GM23338 (cell line): ENCODE data around the gene PLD1. TPM values are rescaled to one million over a fixed set of nuclear protein-coding genes. Genes with fewer than 3 reads are reported as not detected.

Experiments used
- ATAC-seq: fragments of 200-7000 bp; cut with Tn5 transposase; 3 replicates; pipeline ENCODE4 v1.9.1; 2020
- DNase-seq: peaks from one replicate; pipeline ENCODE4 v3.0.0-alpha.2; 2015; ENCODE audit warnings: low spot score
- H2AFZ ChIP-seq: fragments of 200-600 bp; sonication (generic); 2 replicates; pipeline ENCODE4 v1.8.0; 2016; ENCODE audit warnings: antibody characterized with exemption, mild to moderate bottlenecking, moderate library complexity
- H3F3A ChIP-seq: fragments of 200-600 bp; sonication (generic); replicated peaks from 2 replicates; pipeline ENCODE4 v1.8.0; 2017; ENCODE audit warnings: antibody characterized with exemption, mixed run types, low read depth
- H3K27ac ChIP-seq: fragments of 200-600 bp; sonication (generic); 2 replicates; pipeline ENCODE4 v1.6.1; 2016; ENCODE audit warnings: low read depth
- H3K27me3 ChIP-seq: fragments of 200-600 bp; sonication (generic); 2 replicates; pipeline ENCODE4 v1.8.0; 2016; ENCODE audit warnings: mild to moderate bottlenecking, mixed run types, moderate library complexity; ENCODE audit not compliant: insufficient read depth
- H3K36me3 ChIP-seq: fragments of 200-600 bp; sonication (generic); 2 replicates; pipeline ENCODE4 v1.8.0; 2016; ENCODE audit warnings: mild to moderate bottlenecking; ENCODE audit not compliant: insufficient read depth
- H3K4me1 ChIP-seq: fragments of 200-600 bp; sonication (generic); 2 replicates; pipeline ENCODE4 v1.8.0; 2016; ENCODE audit warnings: mild to moderate bottlenecking, moderate library complexity; ENCODE audit not compliant: insufficient read depth
- H3K4me2 ChIP-seq: fragments of 200-600 bp; sonication (generic); 2 replicates; pipeline ENCODE4 v1.7.1; 2017; ENCODE audit warnings: mixed run types
- H3K4me3 ChIP-seq: fragments of 200-600 bp; sonication (generic); 2 replicates; pipeline ENCODE4 v1.6.1; 2016; ENCODE audit warnings: mixed run types
- H3K79me2 ChIP-seq: fragments of 200-600 bp; sonication (generic); replicated peaks from 2 replicates; pipeline ENCODE4 v1.8.0; 2017; ENCODE audit warnings: mild to moderate bottlenecking; ENCODE audit not compliant: insufficient read depth
- H3K9me2 ChIP-seq: fragments of 200-600 bp; sonication (generic); 2 replicates; pipeline ENCODE4 v1.8.0; 2017; ENCODE audit not compliant: insufficient read depth
- H4K20me1 ChIP-seq: fragments of 200-600 bp; sonication (generic); replicated peaks from 2 replicates; pipeline ENCODE4 v1.8.0; 2017; ENCODE audit warnings: mild to moderate bottlenecking; ENCODE audit not compliant: insufficient read depth
- H3K27ac Mint-ChIP-seq: 2 replicates; pipeline ENCODE4 v1.8.0; 2020; ENCODE audit warnings: inconsistent platforms, mild to moderate bottlenecking, moderate library complexity, mixed read lengths
- H3K27me3 Mint-ChIP-seq: 3 replicates; pipeline ENCODE4 v1.8.0; 2022; ENCODE audit warnings: low read depth, mild to moderate bottlenecking, moderate library complexity, mixed read lengths, inconsistent platforms; ENCODE audit not compliant: insufficient read depth, poor library complexity
- H3K36me3 Mint-ChIP-seq: 3 replicates; pipeline ENCODE4 v1.8.0; 2021; ENCODE audit warnings: low read depth, mild to moderate bottlenecking, inconsistent platforms, moderate library complexity, mixed read lengths
- H3K4me1 Mint-ChIP-seq: 3 replicates; pipeline ENCODE4 v1.8.0; 2020; ENCODE audit warnings: mild to moderate bottlenecking, inconsistent platforms, mixed read lengths
- H3K4me3 Mint-ChIP-seq: 3 replicates; pipeline ENCODE4 v1.8.0; 2021; ENCODE audit warnings: moderate library complexity, mild to moderate bottlenecking, inconsistent platforms, mixed read lengths
- H3K9me3 Mint-ChIP-seq: 3 replicates; pipeline ENCODE4 v1.8.0; 2020; ENCODE audit warnings: moderate library complexity, mild to moderate bottlenecking, inconsistent platforms, mixed read lengths
- CREB1 ChIP-seq: fragments of 250-450 bp; sonication (Bioruptor Pico); IDR thresholded peaks from 2 replicates; pipeline ENCODE4 v1.5.0; 2020; ENCODE audit warnings: low read depth, mild to moderate bottlenecking, moderate library complexity
- EZH2 ChIP-seq: fragments of 200-600 bp; sonication (generic); IDR thresholded peaks from one replicate; pipeline ENCODE4 v1.8.0; 2017; ENCODE audit warnings: antibody characterized with exemption, mild to moderate bottlenecking, low read depth; ENCODE audit not compliant: unreplicated experiment
- EZH2phosphoT487 ChIP-seq: fragments of 200-600 bp; sonication (generic); IDR thresholded peaks from one replicate; pipeline ENCODE4 v1.8.1; 2018; ENCODE audit warnings: antibody characterized with exemption; ENCODE audit not compliant: unreplicated experiment
- JUNB ChIP-seq: IDR thresholded peaks from one replicate; pipeline ENCODE4 v1.6.1; 2016; ENCODE audit warnings: antibody characterized with exemption; ENCODE audit not compliant: unreplicated experiment
- NANOG ChIP-seq: IDR thresholded peaks from 2 replicates; pipeline ENCODE4 v1.6.1; 2016; ENCODE audit warnings: antibody characterized with exemption, borderline replicate concordance
- POLR2AphosphoS5 ChIP-seq: IDR thresholded peaks from 2 replicates; pipeline ENCODE4 v1.6.1; 2016; ENCODE audit warnings: antibody characterized with exemption, low read depth
- REST ChIP-seq: IDR thresholded peaks from one replicate; pipeline ENCODE4 v1.6.1; 2018; ENCODE audit warnings: antibody characterized with exemption; ENCODE audit not compliant: unreplicated experiment
- STAT1 ChIP-seq: IDR thresholded peaks from one replicate; pipeline ENCODE4 v1.6.1; 2016; ENCODE audit warnings: antibody characterized with exemption; ENCODE audit not compliant: unreplicated experiment
- ZNF114 ChIP-seq: fragments of 250-450 bp; sonication (Bioruptor Pico); IDR thresholded peaks from 2 replicates; pipeline ENCODE4 v1.5.0; 2020; ENCODE audit warnings: mild to moderate bottlenecking, moderate library complexity
- ZNF331 ChIP-seq: fragments of 250-450 bp; sonication (Bioruptor Pico); IDR thresholded peaks from 2 replicates; pipeline ENCODE4 v1.5.0; 2020; ENCODE audit warnings: low read depth, mild to moderate bottlenecking, moderate library complexity
- ZNF462 ChIP-seq: fragments of 250-450 bp; sonication (Bioruptor Pico); IDR thresholded peaks from 2 replicates; pipeline ENCODE4 v1.5.0; 2020; ENCODE audit warnings: mild to moderate bottlenecking, moderate library complexity
- polyA plus RNA-seq: library from polyadenylated mRNA; unstranded; fragments of >200 nt; fragmentation: Nextera tagmentation; extraction: Ambion mirVana; gene quantifications from 2 replicates; pipeline ENCODE4 v1.2.1, GENCODE V29; 2016
- total RNA-seq: library from RNA; depleted of rRNA; stranded (reverse); fragments of >200 nt; shearing (Covaris generic); gene quantifications from 2 replicates; pipeline ENCODE4 v1.2.3, GENCODE V29; 2014
- TF ChIP-seq, protein P1 (sequence below): IDR thresholded peaks from 2 replicates; pipeline ENCODE4 v1.6.1; 2016; ENCODE audit warnings: antibody characterized with exemption
- TF ChIP-seq, protein P2 (sequence below), 2 experiments: fragments of 200-600 bp in 1 of 2; sonication (generic) in 1 of 2; conservative IDR thresholded peaks; 2 replicates each; pipeline versions ENCODE4 v1.5.1 to v1.6.1; 2016 to 2017; ENCODE audit warnings: antibody characterized with exemption in 2 of 2, low read depth in 2 of 2, mild to moderate bottlenecking in 2 of 2, moderate library complexity in 1 of 2

PLD1 gene
- total and polyA plus RNA-seq, 2 experiments from 2014 or later: 1.4 to 2.2 TPM

GRCh38 chr3:171704814-171705213, 105.5 kb downstream of the PLD1 start:
- no peak overlapping the region for H3K27ac ChIP-seq
- Mint-ChIP-seq H3K9me3 (peaks cover 10% of the 10 kb centered on the region; the same call in 2 of the 3 replicates), H3K4me3 (no peak overlapping the region), H3K27ac (no peak overlapping the region), H3K27me3 (no peaks in the 10 kb centered on the region), H3K36me3 (peaks cover 3% of the 10 kb centered on the region; the same call in 1 of the 3 replicates), H3K4me1 (peaks cover 10% of the 10 kb centered on the region)
- no peaks in the 10 kb centered on the region for H3K79me2 ChIP-seq
- H3K9me2 ChIP-seq: no peaks in the 10 kb centered on the region
- TF ChIP-seq JUNB (no peak), EZH2phosphoT487 (no peak), STAT1 (no peak), ZNF331 (CRISPR knock-in tag) (no peak), ZNF462 (CRISPR knock-in tag) (no peak), POLR2AphosphoS5 (no peak), EZH2 (no peak), REST (no peak), NANOG (no peak), CREB1 (CRISPR knock-in tag) (no peak), ZNF114 (CRISPR knock-in tag) (no peak)
- TF ChIP-seq, protein P1, sequence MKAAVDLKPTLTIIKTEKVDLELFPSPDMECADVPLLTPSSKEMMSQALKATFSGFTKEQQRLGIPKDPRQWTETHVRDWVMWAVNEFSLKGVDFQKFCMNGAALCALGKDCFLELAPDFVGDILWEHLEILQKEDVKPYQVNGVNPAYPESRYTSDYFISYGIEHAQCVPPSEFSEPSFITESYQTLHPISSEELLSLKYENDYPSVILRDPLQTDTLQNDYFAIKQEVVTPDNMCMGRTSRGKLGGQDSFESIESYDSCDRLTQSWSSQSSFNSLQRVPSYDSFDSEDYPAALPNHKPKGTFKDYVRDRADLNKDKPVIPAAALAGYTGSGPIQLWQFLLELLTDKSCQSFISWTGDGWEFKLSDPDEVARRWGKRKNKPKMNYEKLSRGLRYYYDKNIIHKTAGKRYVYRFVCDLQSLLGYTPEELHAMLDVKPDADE: no peak
- TF ChIP-seq, protein P2, sequence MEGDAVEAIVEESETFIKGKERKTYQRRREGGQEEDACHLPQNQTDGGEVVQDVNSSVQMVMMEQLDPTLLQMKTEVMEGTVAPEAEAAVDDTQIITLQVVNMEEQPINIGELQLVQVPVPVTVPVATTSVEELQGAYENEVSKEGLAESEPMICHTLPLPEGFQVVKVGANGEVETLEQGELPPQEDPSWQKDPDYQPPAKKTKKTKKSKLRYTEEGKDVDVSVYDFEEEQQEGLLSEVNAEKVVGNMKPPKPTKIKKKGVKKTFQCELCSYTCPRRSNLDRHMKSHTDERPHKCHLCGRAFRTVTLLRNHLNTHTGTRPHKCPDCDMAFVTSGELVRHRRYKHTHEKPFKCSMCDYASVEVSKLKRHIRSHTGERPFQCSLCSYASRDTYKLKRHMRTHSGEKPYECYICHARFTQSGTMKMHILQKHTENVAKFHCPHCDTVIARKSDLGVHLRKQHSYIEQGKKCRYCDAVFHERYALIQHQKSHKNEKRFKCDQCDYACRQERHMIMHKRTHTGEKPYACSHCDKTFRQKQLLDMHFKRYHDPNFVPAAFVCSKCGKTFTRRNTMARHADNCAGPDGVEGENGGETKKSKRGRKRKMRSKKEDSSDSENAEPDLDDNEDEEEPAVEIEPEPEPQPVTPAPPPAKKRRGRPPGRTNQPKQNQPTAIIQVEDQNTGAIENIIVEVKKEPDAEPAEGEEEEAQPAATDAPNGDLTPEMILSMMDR (conservative IDR thresholded peaks at IDR 0.05; ENCODE audit: low read depth in 2 of 2): no peak
- H3K27me3 ChIP-seq: no peaks in the 10 kb centered on the region
- H3K36me3 ChIP-seq: no peaks in the 10 kb centered on the region
- H3K4me2 ChIP-seq: no peak overlapping the region
- peak; percentile 59 for DNase-seq
- no peak overlapping the region for H3K4me3 ChIP-seq
- no peaks in the 10 kb centered on the region for H4K20me1 ChIP-seq
- H3K4me1 ChIP-seq: peaks cover 13% of the 10 kb centered on the region; the same call in 1 of the 2 replicates
- peak; percentile 86 for ATAC-seq
- H3F3A ChIP-seq: no peaks in the 10 kb centered on the region
- no peak overlapping the region for H2AFZ ChIP-seq
